Choroid plexus epithelial cell (primary cell): ENCODE measurements around the gene CCM2L.
A peak's percentile ranks its signal among the peaks of the same experiment; 100 is the strongest.

ENCODE experiments used
- DNase-seq: peaks from one replicate; pipeline ENCODE4 v3.0.0-alpha.2; 2010; ENCODE audit warnings: low read depth
- H3K4me3 ChIP-seq: 2 replicates; pipeline ENCODE4 v1.5.1; 2011; ENCODE audit warnings: low read depth, mild to moderate bottlenecking, control low read depth, low read length, moderate library complexity
- TF ChIP-seq, protein P1 (sequence below): conservative IDR thresholded peaks from 2 replicates; pipeline ENCODE4 v1.5.1; 2011; ENCODE audit warnings: low read depth, mild to moderate bottlenecking, control low read depth, inconsistent platforms, low read length, moderate library complexity

The CCM2L gene

DNA sequence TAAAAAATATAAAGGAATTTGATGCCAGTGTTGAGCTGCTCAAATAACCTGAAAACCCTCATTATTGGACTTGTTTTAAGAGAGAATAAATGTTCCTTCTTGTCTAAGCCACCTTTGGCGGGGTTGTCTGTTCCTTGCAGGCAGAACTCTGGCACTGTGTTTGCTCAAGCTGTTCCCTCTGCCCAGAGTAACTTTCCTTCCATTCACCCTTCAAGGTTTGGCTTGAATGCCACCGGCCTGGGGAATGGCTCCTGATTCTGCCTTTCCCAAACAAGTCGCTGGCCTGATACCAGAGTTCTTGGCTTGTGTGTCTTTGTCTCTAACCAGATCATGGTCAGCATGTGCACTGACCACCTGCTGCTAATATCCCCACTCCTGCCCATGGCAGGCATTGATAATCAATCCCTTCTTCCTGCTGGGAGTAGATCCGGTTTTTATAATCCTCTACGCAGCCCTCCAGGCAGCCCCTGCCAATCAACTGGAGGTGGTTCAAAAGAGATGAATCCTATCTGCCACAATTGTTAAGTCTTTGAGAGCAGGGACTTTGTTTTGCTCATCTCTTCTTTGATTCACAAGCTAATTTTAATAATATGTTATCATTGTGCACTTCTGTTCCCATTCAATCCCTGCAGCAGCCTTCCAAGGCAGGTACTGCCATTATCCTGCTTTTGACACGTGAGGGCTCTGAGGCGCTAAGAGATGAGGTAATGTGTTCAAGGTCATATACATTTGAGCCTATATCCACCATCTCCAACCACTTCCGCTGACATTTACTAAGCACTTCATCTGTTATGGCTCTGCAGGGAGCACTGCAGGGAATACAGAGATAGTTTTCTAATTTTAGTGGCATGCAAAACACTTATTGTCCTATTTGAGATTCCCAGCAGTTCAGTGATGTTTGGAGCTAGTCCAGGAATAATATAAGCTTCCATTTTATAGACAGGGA is 3.1 kb upstream of the CCM2L start:
- no peak overlapping the region for H3K4me3 ChIP-seq
- TF ChIP-seq, protein P1, sequence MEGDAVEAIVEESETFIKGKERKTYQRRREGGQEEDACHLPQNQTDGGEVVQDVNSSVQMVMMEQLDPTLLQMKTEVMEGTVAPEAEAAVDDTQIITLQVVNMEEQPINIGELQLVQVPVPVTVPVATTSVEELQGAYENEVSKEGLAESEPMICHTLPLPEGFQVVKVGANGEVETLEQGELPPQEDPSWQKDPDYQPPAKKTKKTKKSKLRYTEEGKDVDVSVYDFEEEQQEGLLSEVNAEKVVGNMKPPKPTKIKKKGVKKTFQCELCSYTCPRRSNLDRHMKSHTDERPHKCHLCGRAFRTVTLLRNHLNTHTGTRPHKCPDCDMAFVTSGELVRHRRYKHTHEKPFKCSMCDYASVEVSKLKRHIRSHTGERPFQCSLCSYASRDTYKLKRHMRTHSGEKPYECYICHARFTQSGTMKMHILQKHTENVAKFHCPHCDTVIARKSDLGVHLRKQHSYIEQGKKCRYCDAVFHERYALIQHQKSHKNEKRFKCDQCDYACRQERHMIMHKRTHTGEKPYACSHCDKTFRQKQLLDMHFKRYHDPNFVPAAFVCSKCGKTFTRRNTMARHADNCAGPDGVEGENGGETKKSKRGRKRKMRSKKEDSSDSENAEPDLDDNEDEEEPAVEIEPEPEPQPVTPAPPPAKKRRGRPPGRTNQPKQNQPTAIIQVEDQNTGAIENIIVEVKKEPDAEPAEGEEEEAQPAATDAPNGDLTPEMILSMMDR, result no peak
- DNase-seq, result peak; percentile 41

DNA sequence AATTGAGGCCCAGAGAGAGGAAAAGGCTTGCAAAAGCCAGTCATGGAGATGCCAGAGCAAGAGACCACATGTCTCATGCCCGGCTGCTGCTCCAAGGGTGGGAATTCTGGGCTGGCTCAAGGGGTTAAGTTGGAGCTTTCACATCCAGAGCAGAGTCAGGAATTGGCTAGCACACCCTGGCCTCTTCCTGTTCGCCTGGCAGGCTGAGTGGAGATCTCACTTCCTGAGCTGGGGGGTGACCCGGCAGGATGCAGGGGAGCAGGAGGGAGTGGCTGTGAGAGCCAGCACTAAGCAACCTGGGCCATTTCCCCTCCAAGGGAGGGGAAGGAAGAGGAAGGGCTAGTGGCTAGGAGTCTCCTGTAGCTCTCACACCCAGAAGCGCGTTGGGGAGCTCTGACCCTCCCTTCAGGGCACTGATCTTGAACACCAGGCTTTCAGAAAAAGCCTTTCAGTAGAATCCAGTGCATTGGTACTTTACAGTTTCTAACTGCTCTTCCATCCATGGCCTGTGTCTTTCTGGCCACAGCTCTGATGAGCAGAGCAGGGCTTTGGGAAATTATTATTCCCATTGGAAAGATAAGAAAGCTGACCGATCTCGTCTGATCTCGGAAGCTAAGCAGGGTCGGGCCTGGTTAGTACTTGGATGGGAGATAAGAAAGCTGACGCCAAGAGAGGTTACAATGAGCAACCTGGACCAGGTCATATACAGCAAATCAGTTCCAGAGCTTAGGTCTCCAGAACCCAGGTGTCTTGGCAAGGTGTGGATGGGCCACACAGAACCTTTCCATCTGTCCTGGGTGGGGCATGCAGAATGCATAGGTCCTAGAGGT is 2.2 kb upstream of the CCM2L start:
- H3K4me3 ChIP-seq, result no peak overlapping the region
- TF ChIP-seq, protein P1, result no peak
- peak; percentile 9 for DNase-seq

DNA sequence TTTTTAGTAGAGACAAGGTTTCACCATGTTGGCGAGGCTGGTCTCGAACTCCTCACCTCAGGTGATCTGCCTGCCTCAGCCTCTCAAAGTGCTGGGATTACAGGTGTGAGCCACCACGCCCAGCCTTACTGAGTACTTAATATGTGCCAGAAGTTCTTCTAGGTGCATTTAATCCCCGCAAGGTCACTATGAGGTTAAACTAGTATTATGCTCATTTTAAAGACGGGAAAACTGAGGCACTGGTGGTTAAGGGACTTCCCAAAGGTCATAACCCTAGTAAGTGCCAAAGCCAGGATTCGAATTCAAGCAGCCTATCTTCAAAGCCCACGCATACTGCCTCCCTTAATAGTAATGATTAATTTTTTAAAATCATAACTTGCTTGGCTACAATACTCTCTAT is 674 bp upstream of the CCM2L start:
- TF ChIP-seq, protein P1, result no peak
- no peak overlapping the region for H3K4me3 ChIP-seq
- DNase-seq, result no peak

DNA sequence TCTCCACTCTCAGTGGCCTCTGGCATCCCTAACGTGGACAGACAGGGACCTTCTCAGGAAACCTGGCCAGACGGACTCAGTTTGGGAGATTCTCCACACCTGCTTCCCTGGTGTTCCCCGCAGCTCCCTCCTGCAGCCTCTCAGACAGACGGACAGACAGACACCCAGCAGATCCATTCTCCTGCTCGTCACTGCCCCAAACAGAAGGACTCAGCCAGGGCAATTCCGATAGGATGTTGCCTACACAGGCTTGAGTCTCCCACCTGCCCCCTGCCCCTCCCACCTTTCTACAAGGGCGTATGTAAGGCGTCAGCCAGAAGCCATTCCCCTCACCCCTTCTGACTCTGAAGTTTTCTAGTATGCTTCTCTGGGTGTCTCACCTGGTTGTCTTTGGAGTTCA is 428 bp downstream of the CCM2L start:
- no peak for DNase-seq
- TF ChIP-seq, protein P1, result no peak

DNA sequence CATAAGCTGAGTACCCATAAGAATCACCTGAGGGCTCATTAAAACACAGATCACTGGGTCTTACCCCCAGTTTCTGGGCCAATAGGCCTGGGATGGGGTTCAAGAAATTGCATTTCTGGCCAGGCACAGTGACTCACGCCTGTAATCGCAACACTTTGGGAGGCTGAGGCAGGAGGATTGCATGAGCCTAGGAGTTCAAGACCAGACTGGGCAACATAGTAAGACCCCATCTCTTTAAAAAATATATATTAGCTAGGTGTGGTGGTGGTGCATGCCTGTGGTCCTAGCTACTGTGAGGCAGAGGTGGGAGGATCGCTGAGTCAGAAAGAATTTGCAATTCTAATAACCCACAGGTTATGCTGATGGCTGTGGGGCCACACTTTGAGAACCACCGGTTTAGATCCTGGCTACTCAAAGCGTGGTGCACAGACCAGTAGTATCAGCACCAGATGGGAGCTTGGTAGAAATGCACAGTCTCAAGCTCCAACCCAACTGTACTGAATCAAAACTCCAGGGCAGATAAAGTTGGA is 2.0 kb downstream of the CCM2L start:
- DNase-seq, result no peak
- no peak overlapping the region for H3K4me3 ChIP-seq
- TF ChIP-seq, protein P1, result no peak

More for the DNA sequence above, 428 bp downstream of the CCM2L start:
- no peak overlapping the region for H3K4me3 ChIP-seq

DNA sequence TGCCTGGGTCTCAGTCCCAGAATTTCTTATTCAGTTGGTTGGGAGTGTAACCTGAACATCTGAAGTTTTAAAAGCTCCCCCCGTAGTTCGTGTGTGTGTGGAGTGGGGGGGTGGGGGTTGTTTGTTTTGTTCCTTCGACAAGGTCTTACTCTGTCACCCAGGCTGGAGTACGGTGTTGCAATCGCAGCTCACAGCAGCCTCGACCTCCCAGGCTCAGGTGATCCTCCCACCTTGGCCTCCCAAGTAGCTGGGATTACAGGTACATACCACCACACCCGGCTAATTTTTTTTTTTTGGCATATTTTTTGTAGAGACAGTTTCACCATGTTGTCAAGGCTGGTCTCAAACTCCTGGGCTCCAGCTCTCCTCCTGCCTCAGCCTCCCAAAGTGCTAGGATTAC is 3.1 kb downstream of the CCM2L start:
- DNase-seq, result no peak
- H3K4me3 ChIP-seq, result no peak overlapping the region
- TF ChIP-seq, protein P1, result no peak
